ENCODE measurements around the gene PCDH11X.
A peak's percentile ranks its signal among the peaks of the same experiment; 100 is the strongest.
"Not testable (repeated sequence)": the region's sequence is repeated elsewhere in the genome, so short reads cannot be mapped to it uniquely, and the experiment has no call there.

Gene PCDH11X, protein sequence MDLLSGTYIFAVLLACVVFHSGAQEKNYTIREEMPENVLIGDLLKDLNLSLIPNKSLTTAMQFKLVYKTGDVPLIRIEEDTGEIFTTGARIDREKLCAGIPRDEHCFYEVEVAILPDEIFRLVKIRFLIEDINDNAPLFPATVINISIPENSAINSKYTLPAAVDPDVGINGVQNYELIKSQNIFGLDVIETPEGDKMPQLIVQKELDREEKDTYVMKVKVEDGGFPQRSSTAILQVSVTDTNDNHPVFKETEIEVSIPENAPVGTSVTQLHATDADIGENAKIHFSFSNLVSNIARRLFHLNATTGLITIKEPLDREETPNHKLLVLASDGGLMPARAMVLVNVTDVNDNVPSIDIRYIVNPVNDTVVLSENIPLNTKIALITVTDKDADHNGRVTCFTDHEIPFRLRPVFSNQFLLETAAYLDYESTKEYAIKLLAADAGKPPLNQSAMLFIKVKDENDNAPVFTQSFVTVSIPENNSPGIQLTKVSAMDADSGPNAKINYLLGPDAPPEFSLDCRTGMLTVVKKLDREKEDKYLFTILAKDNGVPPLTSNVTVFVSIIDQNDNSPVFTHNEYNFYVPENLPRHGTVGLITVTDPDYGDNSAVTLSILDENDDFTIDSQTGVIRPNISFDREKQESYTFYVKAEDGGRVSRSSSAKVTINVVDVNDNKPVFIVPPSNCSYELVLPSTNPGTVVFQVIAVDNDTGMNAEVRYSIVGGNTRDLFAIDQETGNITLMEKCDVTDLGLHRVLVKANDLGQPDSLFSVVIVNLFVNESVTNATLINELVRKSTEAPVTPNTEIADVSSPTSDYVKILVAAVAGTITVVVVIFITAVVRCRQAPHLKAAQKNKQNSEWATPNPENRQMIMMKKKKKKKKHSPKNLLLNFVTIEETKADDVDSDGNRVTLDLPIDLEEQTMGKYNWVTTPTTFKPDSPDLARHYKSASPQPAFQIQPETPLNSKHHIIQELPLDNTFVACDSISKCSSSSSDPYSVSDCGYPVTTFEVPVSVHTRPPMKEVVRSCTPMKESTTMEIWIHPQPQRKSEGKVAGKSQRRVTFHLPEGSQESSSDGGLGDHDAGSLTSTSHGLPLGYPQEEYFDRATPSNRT (N-terminal part only)

DNA sequence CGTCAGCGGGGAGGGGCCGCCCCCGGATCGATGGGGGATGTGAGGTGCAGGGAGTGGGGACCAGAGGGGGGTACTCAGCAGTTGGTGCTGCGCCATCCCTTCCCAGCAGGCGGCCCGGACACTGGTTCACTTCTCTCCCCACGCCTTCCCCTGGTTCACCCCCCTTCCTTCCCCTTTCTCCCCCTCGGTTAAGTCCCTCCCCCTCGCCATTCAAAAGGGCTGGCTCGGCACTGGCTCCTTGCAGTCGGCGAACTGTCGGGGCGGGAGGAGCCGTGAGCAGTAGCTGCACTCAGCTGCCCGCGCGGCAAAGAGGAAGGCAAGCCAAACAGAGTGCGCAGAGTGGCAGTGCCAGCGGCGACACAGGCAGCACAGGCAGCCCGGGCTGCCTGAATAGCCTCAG, at the start of gene PCDH11X:
TSS of gene PCDH11X (plus strand) at position 241 of the 400 bp plus-strand sequence. CDS start 56,130 bp downstream, outside the sequence.
- DNase-seq: peak; percentile 4

DNA sequence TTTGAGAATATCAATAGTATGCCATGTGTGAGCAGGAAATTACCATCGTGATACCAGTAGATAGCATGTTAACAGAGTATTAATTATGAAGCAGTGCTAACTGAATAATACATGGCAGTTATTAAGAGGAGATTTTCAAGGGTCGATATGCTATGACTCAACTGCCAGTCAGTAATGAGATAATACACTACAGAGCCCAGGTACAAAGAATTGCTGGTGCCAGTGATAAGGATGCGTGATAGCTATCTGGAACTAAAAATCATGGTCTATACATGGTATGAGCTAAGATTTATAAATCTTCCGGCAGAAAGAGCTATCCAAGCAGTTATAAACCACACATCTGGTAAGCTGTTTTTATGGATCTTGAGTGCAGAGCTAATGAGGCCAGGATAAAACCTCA, 31.7 kb upstream of the PCDH11X start:
- DNase-seq: not testable (repeated sequence)

DNA sequence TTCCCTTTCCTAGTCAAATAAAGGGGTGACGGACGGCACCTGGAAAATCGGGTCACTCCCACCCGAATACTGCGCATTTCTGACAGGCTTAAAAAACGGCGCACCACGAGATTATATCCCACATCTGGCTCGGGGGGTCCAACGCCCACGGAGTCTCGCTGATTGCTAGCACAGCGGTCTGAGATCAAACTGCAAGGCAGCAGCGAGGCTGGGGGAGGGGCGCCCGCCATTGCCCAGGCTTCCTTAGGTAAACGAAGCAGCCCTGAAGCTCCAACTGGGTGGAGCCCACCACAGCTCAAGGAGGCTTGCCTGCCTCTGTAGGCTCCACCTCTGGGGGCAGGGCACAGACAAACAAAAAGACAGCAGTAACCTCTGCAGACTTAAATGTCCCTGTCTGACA, 26.2 kb upstream of the PCDH11X start:
- DNase-seq: not testable (repeated sequence)

DNA sequence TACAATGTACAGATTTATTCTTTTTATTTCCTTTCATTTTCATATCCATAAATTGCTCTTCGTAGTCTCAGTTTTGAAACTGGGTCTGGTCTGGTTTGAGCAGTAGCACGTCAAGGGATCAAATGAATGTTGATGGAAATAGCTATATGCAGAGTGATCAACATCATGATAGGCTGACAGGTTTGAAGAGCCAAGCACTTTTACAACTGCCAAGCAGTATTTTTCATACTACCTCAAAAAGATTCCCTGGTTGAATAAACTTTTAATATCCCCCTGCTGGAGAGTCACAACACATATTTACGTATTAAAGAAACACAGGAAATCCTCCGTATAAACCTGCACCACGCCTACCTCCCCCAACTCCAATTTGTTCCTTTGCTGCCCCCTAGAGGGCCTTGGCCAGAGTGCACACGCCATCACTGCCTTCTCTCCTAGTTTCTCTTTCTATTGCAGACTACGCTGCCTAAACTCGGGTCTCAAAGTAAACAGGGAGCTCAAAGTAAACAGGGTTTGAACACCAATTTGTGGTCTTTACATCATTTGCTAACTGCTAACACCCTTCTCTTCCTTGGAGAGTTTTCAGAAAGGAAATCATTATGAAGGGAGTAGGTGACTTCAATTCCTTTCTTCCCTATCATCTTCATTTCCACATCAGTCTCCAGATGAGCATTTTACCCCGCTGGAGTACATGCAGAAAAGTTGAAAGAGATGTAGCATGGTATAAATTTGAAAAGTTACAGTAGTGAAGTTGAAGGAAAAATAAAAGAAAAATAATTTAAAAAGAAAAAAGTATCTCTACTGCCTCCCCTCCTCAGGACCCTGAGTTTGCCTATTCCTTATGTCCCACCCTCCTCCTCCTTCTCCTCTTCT, 8.3 kb upstream of the PCDH11X start:
- DNase-seq: peak; percentile 9

DNA sequence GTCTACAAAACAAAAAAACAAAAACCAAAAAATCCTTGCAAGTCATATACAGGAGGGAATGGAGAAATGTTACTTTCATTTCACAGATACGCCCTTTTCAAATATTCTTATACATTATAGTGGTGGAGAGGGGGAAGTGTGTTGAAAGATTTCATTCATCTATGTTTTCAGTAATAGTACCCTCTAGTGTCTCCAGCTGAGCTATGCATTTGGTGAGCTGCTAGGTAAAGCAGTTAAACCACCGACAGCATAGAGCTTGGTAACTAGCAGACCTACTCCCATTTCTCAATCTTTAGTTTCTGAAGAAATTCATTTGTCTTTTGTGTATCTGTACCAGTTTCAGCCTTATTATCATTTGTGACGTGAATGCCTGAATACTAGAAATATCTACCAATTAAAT, 5.2 kb upstream of the PCDH11X start:
- DNase-seq: not testable (repeated sequence)

DNA sequence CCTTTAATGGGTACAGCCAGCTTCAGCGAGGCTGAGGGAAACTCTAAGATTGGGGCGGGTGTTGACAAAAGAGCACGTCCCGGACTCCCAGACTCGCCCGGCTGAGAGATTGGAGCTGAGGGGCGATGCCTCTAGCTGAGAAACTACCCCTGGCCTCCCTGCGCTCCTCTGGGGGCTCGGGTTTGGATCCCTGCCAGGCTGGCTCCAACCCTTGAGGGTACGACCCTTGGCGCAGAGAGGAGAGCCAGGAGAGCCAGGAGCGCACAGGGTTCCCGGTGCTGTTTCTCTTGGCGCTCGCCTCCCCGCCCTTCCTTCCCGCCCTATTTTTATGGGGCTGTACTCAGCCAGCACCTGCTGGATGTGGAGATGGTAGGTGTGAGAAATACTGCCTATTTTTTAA, 833 bp downstream of the PCDH11X start:
- not testable (repeated sequence) for DNase-seq

DNA sequence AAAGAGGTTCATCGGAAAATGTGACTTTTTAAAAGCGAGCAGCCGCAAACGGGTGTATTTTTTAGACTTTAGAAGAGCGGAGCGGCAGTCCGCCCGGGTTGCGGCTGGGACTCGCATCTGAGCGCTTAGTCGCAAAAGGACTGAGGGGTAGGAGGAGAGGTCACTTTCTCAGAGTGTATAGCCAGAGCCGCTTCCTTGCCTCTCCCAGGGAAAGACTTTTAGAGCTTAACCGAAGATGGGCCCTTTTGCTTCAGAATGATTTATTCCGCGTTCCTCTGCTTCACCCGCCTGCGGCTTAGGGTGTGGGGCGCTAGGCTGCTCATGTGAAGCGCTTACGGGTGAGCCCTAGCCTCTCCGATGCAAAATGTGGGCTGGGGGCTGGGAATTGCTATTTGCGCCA, 1.5 kb downstream of the PCDH11X start:
- DNase-seq: not testable (repeated sequence)

DNA sequence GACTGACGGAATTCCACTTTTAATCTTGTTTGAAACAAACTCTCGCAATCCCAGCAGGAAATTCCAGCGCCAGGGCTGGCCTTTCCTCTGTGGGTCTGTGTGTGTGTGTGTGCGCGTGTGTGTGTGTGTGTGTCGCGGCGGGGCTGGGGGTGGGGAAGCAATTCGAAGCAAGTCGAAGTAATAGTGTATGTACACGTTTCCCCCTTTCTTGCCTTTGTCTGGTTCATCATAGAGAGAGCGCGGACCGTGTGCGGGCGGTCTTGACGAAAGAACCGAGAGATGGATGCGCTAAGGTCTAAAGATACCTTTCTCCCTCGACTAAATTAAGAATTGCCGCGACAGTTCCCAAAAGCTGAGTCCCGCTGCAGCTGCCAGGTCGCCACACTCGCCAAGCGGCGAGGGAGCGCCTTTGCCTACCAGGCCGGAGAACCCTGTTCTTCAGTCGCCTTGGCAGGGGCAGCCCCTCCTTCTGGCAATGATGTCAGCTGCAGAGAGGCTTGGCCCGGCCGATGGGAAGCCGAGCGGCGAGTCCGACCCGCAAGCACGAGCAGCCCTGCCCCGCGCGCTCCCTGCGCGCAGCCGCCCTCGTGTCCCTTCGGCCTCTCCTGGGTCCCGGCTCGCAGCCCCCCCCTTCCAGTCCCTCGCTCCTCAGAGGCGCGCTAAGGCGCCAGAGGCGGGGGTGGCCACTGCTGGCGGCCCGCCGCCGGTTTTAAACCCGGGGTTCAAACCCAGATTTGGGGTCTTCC, 2.6 kb downstream of the PCDH11X start:
- DNase-seq: not testable (repeated sequence)

DNA sequence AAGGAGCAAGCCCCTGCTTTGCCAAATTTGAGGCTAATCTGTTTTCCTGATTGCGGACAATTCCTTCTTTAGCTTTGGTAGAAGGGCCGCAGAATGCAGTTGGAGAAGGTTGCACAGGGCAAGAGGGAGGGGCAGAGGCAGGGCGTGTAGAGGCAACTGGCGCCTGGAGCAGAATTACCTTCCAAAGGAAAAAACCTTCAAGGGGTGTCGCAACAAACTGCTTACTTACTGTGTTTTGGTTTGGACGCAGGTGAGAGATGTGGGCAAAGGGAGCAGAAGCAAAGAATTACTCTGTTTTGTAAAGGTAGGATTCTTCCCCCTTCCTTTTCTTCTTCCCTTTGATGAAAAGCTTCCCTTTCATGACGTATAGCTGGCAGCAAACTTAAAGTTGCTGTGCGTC, 3.6 kb downstream of the PCDH11X start:
- not testable (repeated sequence) for DNase-seq

DNA sequence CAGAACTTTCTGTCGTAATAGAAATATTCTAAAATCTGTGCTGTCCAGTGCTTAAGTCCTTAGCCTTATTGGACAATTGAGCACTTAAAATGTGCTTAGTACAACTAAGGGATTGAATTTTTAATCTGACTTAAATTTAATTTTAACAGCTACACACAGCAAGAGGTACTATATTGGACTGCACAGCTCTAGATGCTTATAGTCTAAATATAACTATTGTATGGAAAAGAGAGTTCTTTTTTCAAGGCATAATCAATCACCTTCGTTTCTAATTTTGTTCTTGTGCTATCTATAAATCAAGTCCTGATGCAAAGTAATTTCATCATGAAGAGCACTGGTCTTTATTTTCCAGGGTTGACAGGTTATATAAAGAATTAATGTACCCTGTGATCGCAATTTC, 38.4 kb downstream of the PCDH11X start:
- DNase-seq: not testable (repeated sequence)

DNA sequence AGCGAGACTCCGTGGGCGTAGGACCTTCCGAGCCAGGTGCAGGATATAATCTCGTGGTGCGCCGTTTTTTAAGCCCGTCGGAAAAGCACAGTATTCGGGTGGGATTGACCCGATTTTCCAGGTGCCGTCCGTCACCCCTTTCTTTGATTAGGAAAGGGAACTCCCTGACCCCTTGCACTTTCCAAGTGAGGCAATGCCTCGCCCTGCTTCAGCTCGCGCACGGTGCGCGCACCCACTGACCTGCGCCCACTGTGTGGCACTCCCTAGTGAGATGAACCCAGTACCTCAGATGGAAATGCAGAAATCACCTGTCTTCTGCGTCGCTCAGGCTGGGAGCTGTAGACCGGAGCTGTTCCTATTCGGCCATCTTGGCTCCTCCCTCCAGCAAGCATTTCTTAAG, 46.1 kb downstream of the PCDH11X start:
- not testable (repeated sequence) for DNase-seq
